ENCODE data around the gene CTBP1. TPM values are rescaled to one million over a fixed set of nuclear protein-coding genes. Genes with fewer than 3 reads are reported as not detected.

CTBP1 gene
- total RNA-seq, 1 donor from 2014 or later: 165 TPM

DNA sequence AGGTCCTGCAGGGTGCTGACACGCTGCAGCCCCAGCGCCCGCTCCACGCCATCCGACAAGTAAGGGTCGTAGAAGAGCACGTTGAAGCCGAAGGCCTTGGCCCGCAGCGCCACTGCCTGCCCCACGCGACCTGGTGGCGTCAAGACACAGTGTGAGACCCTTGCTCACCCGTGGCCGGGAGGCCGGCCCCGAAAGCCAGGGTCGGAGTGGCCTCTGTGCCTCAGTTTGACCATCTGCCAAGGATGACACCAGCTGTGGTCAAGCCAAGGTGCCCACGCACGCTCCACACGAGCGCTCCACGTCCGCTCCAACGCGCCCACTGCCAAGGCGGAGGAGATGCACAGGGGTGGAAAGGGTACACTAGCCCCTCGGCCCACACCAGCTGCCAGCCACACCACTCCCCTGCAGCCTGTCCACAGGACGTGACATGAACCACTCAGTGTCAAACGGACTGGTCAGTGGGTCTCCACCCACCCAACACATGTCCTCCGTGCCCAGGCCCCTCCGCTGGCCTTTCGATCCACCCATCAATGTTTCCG is 32.8 kb downstream of the CTBP1 start:
- Mint-ChIP-seq H3K4me1 (ENCODE audit: unreplicated experiment) (no peaks in the 10 kb centered on the region), H3K9me3 (ENCODE audit: unreplicated experiment) (no peaks in the 10 kb centered on the region), H3K4me3 (ENCODE audit: unreplicated experiment) (no peak overlapping the region), H3K27ac (ENCODE audit: unreplicated experiment) (no peak overlapping the region), H3K27me3 (ENCODE audit: unreplicated experiment) (peaks cover 6% of the 10 kb centered on the region), H3K36me3 (ENCODE audit: low read depth, unreplicated experiment) (peaks cover 14% of the 10 kb centered on the region)
- DNase-seq (ENCODE audit: low spot score): no peak
- TF ChIP-seq, protein P1, sequence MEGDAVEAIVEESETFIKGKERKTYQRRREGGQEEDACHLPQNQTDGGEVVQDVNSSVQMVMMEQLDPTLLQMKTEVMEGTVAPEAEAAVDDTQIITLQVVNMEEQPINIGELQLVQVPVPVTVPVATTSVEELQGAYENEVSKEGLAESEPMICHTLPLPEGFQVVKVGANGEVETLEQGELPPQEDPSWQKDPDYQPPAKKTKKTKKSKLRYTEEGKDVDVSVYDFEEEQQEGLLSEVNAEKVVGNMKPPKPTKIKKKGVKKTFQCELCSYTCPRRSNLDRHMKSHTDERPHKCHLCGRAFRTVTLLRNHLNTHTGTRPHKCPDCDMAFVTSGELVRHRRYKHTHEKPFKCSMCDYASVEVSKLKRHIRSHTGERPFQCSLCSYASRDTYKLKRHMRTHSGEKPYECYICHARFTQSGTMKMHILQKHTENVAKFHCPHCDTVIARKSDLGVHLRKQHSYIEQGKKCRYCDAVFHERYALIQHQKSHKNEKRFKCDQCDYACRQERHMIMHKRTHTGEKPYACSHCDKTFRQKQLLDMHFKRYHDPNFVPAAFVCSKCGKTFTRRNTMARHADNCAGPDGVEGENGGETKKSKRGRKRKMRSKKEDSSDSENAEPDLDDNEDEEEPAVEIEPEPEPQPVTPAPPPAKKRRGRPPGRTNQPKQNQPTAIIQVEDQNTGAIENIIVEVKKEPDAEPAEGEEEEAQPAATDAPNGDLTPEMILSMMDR (IDR thresholded peaks at IDR 0.05; ENCODE audit: unreplicated experiment): no peak

DNA sequence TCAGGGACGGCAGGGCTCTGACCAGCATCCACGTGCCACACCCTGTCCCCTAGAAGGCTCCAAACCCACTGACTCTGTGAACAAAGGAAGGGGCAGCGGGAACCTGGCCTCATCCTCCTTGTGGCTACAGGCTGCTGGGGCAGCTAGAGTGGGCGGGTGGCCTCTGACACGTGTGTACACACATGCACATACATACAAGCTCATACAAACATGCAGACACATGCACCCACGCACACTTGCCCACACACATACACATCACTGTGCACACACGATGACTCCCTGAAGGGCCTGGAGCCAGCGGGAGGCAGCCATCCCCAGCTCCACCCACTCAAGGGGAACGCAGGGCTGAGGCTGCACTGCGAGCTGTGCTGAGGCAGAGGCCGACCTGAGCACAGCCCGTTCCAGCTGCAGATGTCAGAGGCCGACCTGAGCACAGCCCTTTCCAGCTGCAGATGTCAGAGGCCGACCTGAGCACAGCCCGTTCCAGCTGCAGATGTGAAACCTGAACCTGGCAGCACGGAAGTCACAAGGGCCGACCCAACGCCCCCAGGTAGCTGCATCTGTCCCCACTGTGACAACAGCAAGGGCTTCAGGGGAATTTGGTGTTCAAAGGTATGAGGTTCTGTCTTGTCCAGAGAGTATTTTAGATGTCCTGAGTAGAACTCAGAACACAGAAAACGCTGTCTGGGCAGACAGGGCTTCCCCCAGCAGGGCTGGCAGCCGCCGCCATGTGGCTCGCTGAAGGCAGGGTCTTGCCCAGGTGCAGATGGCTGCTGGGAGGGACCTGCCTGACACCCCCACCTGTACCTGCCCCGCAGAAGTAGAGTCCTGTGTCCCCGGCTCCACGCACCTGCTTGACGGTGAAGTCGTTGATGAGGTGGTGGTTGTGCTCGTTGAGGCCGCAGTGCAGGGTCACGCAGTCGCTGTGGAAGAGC is 33.5 kb downstream of the CTBP1 start:
- H3K4me1 Mint-ChIP-seq (ENCODE audit: unreplicated experiment): no peaks in the 10 kb centered on the region
- peaks cover 6% of the 10 kb centered on the region for H3K27me3 Mint-ChIP-seq (ENCODE audit: unreplicated experiment)
- no peaks in the 10 kb centered on the region for H3K9me3 Mint-ChIP-seq (ENCODE audit: unreplicated experiment)
- no peak overlapping the region for H3K4me3 Mint-ChIP-seq (ENCODE audit: unreplicated experiment)
- H3K36me3 Mint-ChIP-seq (ENCODE audit: low read depth, unreplicated experiment): peaks cover 11% of the 10 kb centered on the region
- no peak overlapping the region for H3K27ac Mint-ChIP-seq (ENCODE audit: unreplicated experiment)
- TF ChIP-seq, protein P1 (IDR thresholded peaks at IDR 0.05; ENCODE audit: unreplicated experiment): no peak
- no peak for DNase-seq (ENCODE audit: low spot score)

DNA sequence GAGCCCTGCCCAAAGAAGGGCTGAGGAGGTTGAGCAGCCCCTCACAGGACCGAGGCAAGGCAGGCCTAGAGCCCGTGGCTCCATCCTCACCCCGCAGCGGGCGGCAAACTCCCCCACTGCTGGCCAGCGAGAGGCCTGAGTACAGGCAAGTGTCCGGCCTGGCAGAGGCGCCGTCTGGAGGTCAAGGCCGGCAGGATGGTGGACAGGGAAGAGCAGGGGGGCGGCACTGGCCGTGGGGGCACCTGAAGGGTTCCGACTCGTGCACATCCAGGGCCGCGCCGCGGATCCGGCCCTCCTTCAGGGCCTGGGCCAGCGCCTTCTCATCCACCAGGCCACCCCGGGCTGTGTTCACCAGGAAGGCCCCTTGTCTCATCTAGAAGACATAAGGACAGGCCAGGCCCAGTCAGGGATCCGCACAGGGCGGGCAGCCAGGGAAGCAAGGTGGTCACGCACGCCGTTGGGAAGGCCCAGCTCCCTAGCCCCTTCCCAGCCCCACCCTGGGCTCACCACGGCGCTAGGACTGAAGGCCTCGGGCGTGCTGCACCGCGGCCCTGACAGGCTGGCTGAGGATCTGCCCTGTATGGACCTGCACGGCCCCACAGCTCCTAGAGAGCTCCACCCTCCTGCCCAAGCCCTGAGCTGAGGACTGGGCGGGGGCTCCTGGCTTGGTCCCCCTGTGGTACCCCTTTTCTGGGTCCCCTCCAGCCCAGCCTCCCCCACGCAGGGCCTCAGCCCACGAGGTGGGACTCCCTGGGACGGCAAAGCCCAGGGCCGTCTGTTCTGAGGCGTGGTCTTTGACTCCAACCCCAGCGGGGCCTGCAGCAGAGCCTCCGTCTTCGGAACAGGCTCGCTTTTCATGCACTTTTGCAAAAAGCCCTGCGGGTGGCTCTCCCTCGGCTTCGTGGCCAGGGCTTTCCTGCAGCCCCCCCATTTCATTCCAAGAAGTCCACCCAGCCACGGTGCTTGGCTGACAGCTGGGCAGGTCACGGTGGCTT is 34.5 kb downstream of the CTBP1 start:
- H3K27me3 Mint-ChIP-seq (ENCODE audit: unreplicated experiment): peaks cover 6% of the 10 kb centered on the region
- no peak for DNase-seq (ENCODE audit: low spot score)
- H3K36me3 Mint-ChIP-seq (ENCODE audit: low read depth, unreplicated experiment): peaks cover 11% of the 10 kb centered on the region
- TF ChIP-seq, protein P1 (IDR thresholded peaks at IDR 0.05; ENCODE audit: unreplicated experiment): no peak
- H3K9me3 Mint-ChIP-seq (ENCODE audit: unreplicated experiment): no peaks in the 10 kb centered on the region
- H3K27ac Mint-ChIP-seq (ENCODE audit: unreplicated experiment): no peak overlapping the region
- H3K4me3 Mint-ChIP-seq (ENCODE audit: unreplicated experiment): no peak overlapping the region
- no peaks in the 10 kb centered on the region for H3K4me1 Mint-ChIP-seq (ENCODE audit: unreplicated experiment)

DNA sequence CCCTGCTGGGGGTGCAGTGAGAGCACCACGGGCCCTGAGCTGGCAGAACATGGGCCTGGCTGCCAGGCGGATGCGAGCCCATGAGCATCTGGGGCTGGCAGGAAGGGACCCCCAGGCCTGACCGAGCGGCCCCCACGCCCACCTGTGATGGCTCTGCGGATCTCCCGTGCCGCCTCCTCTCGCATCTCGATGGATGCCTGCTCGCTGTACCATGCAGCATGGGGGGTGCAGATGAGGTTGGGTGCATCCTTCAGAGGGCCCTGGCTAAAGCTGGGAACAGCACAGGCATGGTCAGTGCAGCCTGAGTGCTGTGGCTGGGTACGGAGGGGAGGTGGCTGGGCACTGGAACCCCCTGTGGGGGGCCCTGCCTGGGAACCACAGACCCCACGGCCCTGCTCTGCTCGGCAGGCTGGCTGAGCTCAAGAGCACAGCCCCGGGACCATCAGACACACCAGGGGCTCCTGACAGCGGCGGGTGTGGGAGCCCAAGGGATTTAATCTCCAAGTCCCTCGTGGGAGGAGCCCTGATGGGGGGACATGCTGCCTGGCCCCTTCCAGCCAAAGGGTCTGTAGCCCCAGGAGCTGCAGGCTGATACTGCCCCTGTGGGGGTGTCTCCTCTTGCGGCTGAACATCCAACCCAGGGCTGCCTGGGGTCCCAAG is 35.5 kb downstream of the CTBP1 start:
- Mint-ChIP-seq H3K4me1 (ENCODE audit: unreplicated experiment) (no peaks in the 10 kb centered on the region), H3K27ac (ENCODE audit: unreplicated experiment) (no peak overlapping the region), H3K9me3 (ENCODE audit: unreplicated experiment) (no peaks in the 10 kb centered on the region), H3K4me3 (ENCODE audit: unreplicated experiment) (no peak overlapping the region), H3K36me3 (ENCODE audit: low read depth, unreplicated experiment) (peaks cover 11% of the 10 kb centered on the region), H3K27me3 (ENCODE audit: unreplicated experiment) (peaks cover 8% of the 10 kb centered on the region)
- no peak for DNase-seq (ENCODE audit: low spot score)
- TF ChIP-seq, protein P1 (IDR thresholded peaks at IDR 0.05; ENCODE audit: unreplicated experiment): no peak

Data from endothelial cell (in vitro differentiated cells).